SJSA1 (cell line): Measurements from ENCODE around the gene WHRN. TPM values are rescaled to one million over a fixed set of nuclear protein-coding genes. Genes with fewer than 3 reads are reported as not detected.

Source experiments
- DNase-seq, 2 experiments: peaks; one replicate each; pipeline ENCODE4 v3.0.0-alpha.2; 2015 to 2020; ENCODE audit warnings: low spot score in 2 of 2, low read depth in 1 of 2
- H3K27ac ChIP-seq: fragments of 250-450 bp; sonication (Bioruptor Pico); 2 replicates; pipeline ENCODE4 v1.5.1; 2020; ENCODE audit warnings: mild to moderate bottlenecking, moderate library complexity
- H3K27me3 ChIP-seq: fragments of 250-450 bp; sonication (Bioruptor Pico); replicated peaks from 2 replicates; pipeline ENCODE4 v1.5.1; 2020; ENCODE audit warnings: mild to moderate bottlenecking, moderate library complexity
- H3K36me3 ChIP-seq: fragments of 250-450 bp; sonication (Bioruptor Pico); 2 replicates; pipeline ENCODE4 v1.5.1; 2020; ENCODE audit warnings: mild to moderate bottlenecking
- H3K4me1 ChIP-seq: fragments of 250-450 bp; sonication (Bioruptor Pico); replicated peaks from 2 replicates; pipeline ENCODE4 v1.6.1; 2021; ENCODE audit warnings: mild to moderate bottlenecking
- H3K4me3 ChIP-seq: fragments of 250-450 bp; sonication (Bioruptor Pico); 2 replicates; pipeline ENCODE4 v1.5.1; 2020; ENCODE audit warnings: mild to moderate bottlenecking
- H3K9me3 ChIP-seq: fragments of 250-450 bp; sonication (Bioruptor Pico); replicated peaks from 2 replicates; pipeline ENCODE4 v1.5.1; 2020; ENCODE audit warnings: mild to moderate bottlenecking
- total RNA-seq: library from RNA; depleted of rRNA; stranded (reverse); fragments of >200 nt; shearing (Covaris generic); gene quantifications from 2 replicates; pipeline ENCODE4 v1.2.3, GENCODE V29; 2014; rRNA removed

The WHRN gene
- total RNA-seq, 1 experiment from 2014 or later = 1.4 TPM

DNA sequence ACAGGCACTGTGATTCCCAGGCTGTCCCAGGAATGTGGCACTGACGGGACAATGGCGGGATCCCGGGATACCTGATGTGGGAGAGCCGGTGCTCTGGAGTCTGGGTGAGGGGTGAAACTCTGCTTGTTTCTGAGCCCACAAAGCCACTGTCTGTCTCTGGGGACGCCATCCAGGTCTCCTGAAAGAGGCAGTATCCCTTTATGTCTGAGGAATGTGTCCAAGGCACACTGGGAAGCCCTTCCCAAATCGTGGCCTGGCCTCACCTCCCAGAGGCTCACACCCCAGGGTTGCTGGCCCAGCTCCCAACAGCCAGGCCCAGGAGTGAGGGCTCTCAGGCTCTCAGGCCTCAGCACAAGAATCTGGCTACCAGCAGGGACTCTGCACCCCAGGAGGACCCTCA is 148.5 kb downstream of the WHRN start:
- Histone ChIP-seq H3K9me3 (no peaks in the 10 kb centered on the region), H3K27me3 (no peaks in the 10 kb centered on the region), H3K4me1 (no peaks in the 10 kb centered on the region), H3K36me3 (peaks cover 20% of the 10 kb centered on the region; the same call in 1 of the 2 replicates), H3K27ac (no peak overlapping the region), H3K4me3 (no peak overlapping the region)
- DNase-seq = no peak

DNA sequence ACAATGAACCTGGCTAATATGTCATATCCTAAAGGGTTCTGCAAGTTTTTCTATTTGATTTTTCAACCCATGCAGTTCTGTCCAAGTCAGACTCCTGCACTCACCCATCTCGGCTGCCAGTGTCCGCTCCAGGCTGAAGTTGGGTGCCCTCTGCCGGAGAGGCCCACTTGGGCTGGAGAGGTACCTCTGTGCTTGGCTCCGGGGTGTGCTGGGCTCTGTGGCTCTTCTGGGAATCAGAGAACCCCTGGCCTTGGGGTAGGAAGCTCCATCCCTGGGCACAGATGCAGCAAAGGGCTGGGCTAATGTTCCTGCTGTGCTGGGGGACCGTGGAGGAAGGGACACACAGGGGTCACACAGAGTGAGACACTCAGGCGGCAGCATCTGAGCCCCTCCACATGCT is 149.5 kb downstream of the WHRN start:
- no peak for DNase-seq
- Histone ChIP-seq H3K4me1 (no peaks in the 10 kb centered on the region), H3K36me3 (peaks cover 20% of the 10 kb centered on the region; the same call in 1 of the 2 replicates), H3K27ac (no peak overlapping the region), H3K27me3 (no peaks in the 10 kb centered on the region), H3K9me3 (no peaks in the 10 kb centered on the region), H3K4me3 (no peak overlapping the region)

Other genes starting within 250 kb of the WHRN start
- gene ORM1, start 182.4 kb downstream of the WHRN start, total RNA-seq = not detected in 2 replicates
- not detected in 2 replicates for gene ORM2, start 175.6 kb downstream of the WHRN start, total RNA-seq
- gene AKNA, start 117.5 kb downstream of the WHRN start, total RNA-seq = 0.47 and 4.8 TPM in 2 replicates
- 212 and 267 TPM in 2 replicates for gene ATP6V1G1, start 82.3 kb upstream of the WHRN start, total RNA-seq
- 3.6 and 4.4 TPM in 2 replicates for gene TMEM268, start 105.8 kb upstream of the WHRN start, total RNA-seq
- not detected in 2 replicates for gene TEX53, start 152.3 kb upstream of the WHRN start, total RNA-seq
- gene TEX48, start 176.7 kb upstream of the WHRN start, total RNA-seq = not detected in 2 replicates